DMS114 treated with DMSO at 0.1 percent for 48 hours (cell line): Measurements from ENCODE around the gene TMEM255A.
"Not testable (repeated sequence)": the region's sequence is repeated elsewhere in the genome, so short reads cannot be mapped to it uniquely, and the experiment has no call there.

ENCODE experiments used
- DNase-seq: peaks from one replicate; lab custom pipeline; 2025; ENCODE audit not compliant: unreplicated experiment; lab: John Stamatoyannopoulos, UW

TMEM255A gene

GRCh38 chrX:120310861-120311726 lies at the start of gene TMEM255A:
TMEM255A (minus strand) TSS chrX:120311461; CDS start chrX:120311309, 152 bp downstream.
- DNase-seq, result no peak

- no peak for DNase-seq
Measured at GRCh38 chrX:120358737-120359456, 47.6 kb upstream of the TMEM255A start.

GRCh38 chrX:120357186-120357585 lies 45.9 kb upstream of the TMEM255A start:
- DNase-seq, result no peak

- no peak for DNase-seq
Measured at GRCh38 chrX:120356084-120356483, 44.8 kb upstream of the TMEM255A start.

GRCh38 chrX:120350450-120351138 lies 39.3 kb upstream of the TMEM255A start:
- no peak for DNase-seq

- DNase-seq, result not testable (repeated sequence)
Measured at GRCh38 chrX:120344566-120344965, 33.3 kb upstream of the TMEM255A start.

GRCh38 chrX:120336899-120337298 lies 25.6 kb upstream of the TMEM255A start:
- no peak for DNase-seq

GRCh38 chrX:120335289-120335688 lies 24.0 kb upstream of the TMEM255A start:
- no peak for DNase-seq

- no peak for DNase-seq
Measured at GRCh38 chrX:120334603-120335002, 23.3 kb upstream of the TMEM255A start.

GRCh38 chrX:120334151-120334550 lies 22.9 kb upstream of the TMEM255A start:
- no peak for DNase-seq

- no peak for DNase-seq
Measured at GRCh38 chrX:120332394-120332793, 21.1 kb upstream of the TMEM255A start.

- DNase-seq, result no peak
Measured at GRCh38 chrX:120331116-120331515, 19.9 kb upstream of the TMEM255A start.

- DNase-seq, result no peak
Measured at GRCh38 chrX:120321520-120322281, 10.4 kb upstream of the TMEM255A start.

- DNase-seq, result no peak
Measured at GRCh38 chrX:120318411-120318810, 7.2 kb upstream of the TMEM255A start.

- no peak for DNase-seq
Measured at GRCh38 chrX:120316587-120317283, 5.5 kb upstream of the TMEM255A start.

- no peak for DNase-seq
Measured at GRCh38 chrX:120315776-120316175, 4.5 kb upstream of the TMEM255A start.

GRCh38 chrX:120311727-120312063 lies 434 bp upstream of the TMEM255A start:
- DNase-seq, result no peak

GRCh38 chrX:120309873-120310705 lies 1.2 kb downstream of the TMEM255A start:
- no peak for DNase-seq
